Measurements from ENCODE around the gene CBX7. TPM values are rescaled to one million over a fixed set of nuclear protein-coding genes. Genes with fewer than 3 reads are reported as not detected.

CBX7 gene
- total and polyA plus RNA-seq, 2 of the 8 experiments (the other 6 are each of a cell fraction or from before 2014, with no cell fraction given): 6.9 to 8.7 TPM

DNA sequence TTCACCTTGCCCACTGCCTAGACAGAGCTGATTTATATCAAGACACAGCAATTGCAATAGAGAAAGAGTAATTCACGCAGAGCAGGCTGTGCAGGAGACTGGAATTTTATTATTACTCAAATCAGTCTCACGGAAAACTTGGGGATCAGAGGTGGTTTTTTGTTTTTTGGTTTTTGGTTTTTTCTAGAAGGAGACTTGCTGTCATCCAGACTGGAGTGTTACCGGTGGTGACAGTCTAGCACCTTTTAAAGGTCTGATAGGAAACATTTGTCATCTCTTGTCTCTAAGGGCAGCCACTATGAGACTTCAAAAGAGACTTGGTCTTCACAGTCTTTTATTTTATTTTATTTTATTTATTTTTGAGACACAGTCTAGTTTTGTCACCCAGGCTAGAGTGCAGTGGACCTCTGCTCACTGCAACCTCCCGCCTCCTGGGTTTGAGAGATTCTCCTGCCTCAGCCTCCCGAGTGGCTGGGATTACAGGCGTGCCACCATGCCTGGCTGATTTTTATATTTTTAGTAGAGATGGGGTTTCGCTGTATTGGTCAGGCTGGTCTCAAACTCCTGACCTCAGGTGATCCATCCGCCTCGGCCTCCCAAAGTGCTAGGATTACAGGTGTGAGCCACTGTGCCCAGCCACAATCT is 36.4 kb downstream of the CBX7 start (continued):
- no peak for TF ChIP-seq CHD7 (IDR thresholded peaks at IDR 0.05; ENCODE audit: insufficient replicate concordance, low read length)
